ENCODE data around the gene CPA5.
A peak's percentile ranks its signal among the peaks of the same experiment; 100 is the strongest.

The CPA5 gene

GRCh38 chr7:130333832-130334231 lies 10.8 kb upstream of the CPA5 start:
- DNase-seq = no peak

- DNase-seq = no peak
These were observed 10.3 kb upstream of the CPA5 start for GRCh38 chr7:130334274-130334673.

GRCh38 chr7:130337410-130337971 lies 7.1 kb upstream of the CPA5 start:
- DNase-seq = no peak

- no peak for DNase-seq
These were observed 6.4 kb upstream of the CPA5 start for GRCh38 chr7:130338233-130338632.

GRCh38 chr7:130341882-130342281 lies 2.7 kb upstream of the CPA5 start:
- no peak for DNase-seq

- no peak for DNase-seq
These were observed 1.8 kb upstream of the CPA5 start for GRCh38 chr7:130342701-130343380.

GRCh38 chr7:130345136-130345535 lies 520 bp downstream of the CPA5 start:
- DNase-seq = no peak

- DNase-seq = no peak
These were observed 1.1 kb downstream of the CPA5 start for GRCh38 chr7:130345725-130346124.

GRCh38 chr7:130346177-130346905 lies 1.7 kb downstream of the CPA5 start:
- DNase-seq = no peak

GRCh38 chr7:130346941-130347340 lies 2.3 kb downstream of the CPA5 start:
- DNase-seq = no peak

- peak; percentile 10 for DNase-seq
These were observed 5.5 kb downstream of the CPA5 start for GRCh38 chr7:130349911-130350782.

- DNase-seq = no peak
These were observed 6.6 kb downstream of the CPA5 start for GRCh38 chr7:130350945-130351790.

- DNase-seq = no peak
These were observed 7.1 kb downstream of the CPA5 start for GRCh38 chr7:130351791-130352090.

GRCh38 chr7:130352194-130353074 lies 7.8 kb downstream of the CPA5 start:
- DNase-seq = peak; percentile 6

GRCh38 chr7:130353196-130353595 lies 8.6 kb downstream of the CPA5 start:
- no peak for DNase-seq

GRCh38 chr7:130356121-130356875 lies 11.7 kb downstream of the CPA5 start:
- DNase-seq = no peak

GRCh38 chr7:130356876-130357611 lies 12.4 kb downstream of the CPA5 start:
- no peak for DNase-seq

- DNase-seq = no peak
These were observed 13.9 kb downstream of the CPA5 start for GRCh38 chr7:130358471-130358870.

- no peak for DNase-seq
These were observed 14.8 kb downstream of the CPA5 start for GRCh38 chr7:130359276-130359857.

- no peak for DNase-seq
These were observed 15.9 kb downstream of the CPA5 start for GRCh38 chr7:130360518-130360917.
